Ovary (tissue), 3 donors: ENCODE data around the gene SSR4.

ENCODE experiments used
- CTCF ChIP-seq, 3 donors: fragments of 450-650 bp in 2 of 3; fragments of 200-600 bp in 1 of 3; IDR thresholded peaks; one replicate each; pipeline versions ENCODE4 v1.5.1 to v1.8.0; 2016 to 2022; ENCODE audit warnings: antibody characterized with exemption in 3 of 3, mild to moderate bottlenecking in 1 of 3
- EP300 ChIP-seq: sonication (generic); formaldehyde crosslinking; IDR thresholded peaks from one replicate; pipeline ENCODE4 v1.6.1; 2017; ENCODE audit warnings: antibody characterized with exemption
- donor health status: DM: no; HTN: no; CAD: no.

- TF ChIP-seq CTCF (IDR thresholded peaks at IDR 0.05) (no peak), EP300 (no peak)
These were observed 10.0 kb upstream of the SSR4 start for GRCh38 chrX:153784325-153784967.
